NCI-H2107 (cell line): ENCODE data around the gene ZC2HC1C.

Source experiments
- DNase-seq: peaks from one replicate; lab custom pipeline; 2025; lab: John Stamatoyannopoulos, UW

ZC2HC1C gene, protein sequence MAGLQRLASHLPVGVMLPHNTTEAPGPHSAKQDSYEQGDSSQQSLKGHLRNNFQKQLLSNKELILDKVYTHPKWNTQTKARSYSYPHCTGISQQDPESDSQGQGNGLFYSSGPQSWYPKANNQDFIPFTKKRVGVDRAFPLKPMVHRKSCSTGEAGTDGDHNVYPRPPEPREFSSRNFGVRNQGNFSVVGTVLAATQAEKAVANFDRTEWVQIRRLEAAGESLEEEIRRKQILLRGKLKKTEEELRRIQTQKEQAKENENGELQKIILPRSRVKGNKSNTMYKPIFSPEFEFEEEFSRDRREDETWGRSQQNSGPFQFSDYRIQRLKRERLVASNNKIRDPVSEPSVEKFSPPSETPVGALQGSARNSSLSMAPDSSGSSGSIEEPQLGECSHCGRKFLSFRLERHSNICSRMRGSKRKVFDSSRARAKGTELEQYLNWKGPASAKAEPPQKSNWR

DNA sequence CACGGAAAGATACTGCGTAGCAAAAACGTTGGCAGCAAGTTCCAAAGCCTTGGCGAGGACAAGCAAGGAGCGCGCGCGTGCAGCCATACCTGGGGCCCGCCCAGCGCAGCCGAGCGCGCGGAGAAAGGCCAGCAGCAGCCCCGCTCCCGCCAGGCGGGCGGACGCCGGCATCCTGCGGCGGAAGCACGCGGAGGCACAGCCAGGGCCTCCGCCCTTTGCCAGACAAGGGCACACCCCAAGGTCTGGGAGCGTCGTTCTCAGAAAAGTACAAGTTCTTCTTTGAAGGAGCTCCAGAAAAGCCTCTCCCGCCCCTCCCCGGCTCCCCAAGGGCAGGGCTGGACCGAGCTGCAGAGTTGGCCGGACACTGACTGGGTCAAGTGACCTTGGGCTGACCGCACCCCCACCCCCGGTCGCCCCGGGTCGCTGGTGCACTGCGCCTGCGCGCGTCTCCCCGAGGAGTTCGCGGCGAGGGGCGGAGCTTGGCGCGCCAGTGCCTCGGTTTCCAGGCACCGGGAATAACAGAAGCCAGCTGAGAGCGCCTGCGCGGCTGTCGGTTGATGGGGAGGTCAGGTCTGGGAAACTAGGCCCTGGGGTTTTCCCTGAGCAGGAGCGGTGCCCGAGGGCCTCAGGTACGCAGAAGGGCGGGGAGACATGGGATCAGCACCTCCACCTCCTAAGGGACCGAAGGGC lies at the start of gene ZC2HC1C:
ZC2HC1C (plus strand) TSS at position 521 of the 690 bp plus-strand sequence. CDS start 933 bp downstream, outside the sequence.
- DNase-seq, result peak; percentile 97

DNA sequence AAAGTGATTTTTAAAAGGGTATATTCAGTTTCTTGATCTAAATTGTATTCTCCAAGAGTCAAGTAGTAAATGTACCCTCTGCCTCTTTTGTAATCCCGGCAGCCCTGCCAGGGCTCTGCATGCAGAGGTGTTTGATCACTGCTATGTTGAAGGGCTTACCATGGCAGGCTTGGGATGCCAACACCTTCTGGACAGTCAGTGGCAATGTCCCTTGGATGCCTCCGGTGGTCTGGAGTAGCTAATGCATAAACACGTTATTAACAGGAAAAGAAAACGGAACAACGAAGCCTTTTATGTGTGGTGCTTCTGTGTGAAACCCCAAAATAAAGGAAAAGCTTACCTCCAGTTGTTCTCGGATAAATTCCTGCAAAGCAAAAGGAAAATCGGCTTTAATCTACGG lies 46.8 kb upstream of the ZC2HC1C start:
- no peak for DNase-seq

DNA sequence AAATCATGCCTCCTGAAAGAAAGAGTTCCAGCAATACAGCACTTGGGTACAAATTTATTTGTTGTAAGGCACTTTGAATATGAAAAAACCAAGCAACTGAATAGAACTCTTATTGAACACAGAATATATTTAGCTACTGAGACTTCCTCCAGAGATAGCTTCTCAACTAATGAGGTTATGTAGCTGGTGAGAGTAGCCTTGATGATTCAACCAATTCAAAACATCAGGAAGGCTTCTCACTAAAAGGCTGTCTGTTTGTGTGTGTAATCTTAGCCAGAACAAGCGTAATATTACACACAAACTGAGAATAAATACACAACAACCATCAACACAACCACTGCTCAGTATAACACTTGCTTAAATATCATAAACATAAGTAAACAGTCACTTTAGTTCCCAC lies 46.3 kb upstream of the ZC2HC1C start:
- DNase-seq, result no peak

DNA sequence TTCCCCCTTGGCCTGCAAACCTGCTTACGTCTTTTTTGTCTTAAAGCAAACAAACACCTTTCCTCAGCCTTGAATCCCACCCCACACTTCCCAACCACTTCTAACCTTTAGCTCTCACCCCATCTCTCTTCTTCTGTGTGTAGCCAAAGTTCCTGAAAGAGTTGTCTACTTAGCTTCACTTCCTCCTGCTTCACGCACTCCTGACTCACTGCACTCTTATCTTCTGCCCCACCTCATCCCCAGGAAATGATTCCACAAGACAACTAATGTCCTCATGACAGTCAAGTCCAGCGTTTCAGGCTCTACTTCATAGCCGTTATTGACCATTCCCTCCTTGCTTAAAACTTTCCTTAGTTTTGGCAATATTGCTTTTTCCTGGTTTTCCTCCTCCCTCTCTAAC lies 44.4 kb upstream of the ZC2HC1C start:
- DNase-seq, result no peak

DNA sequence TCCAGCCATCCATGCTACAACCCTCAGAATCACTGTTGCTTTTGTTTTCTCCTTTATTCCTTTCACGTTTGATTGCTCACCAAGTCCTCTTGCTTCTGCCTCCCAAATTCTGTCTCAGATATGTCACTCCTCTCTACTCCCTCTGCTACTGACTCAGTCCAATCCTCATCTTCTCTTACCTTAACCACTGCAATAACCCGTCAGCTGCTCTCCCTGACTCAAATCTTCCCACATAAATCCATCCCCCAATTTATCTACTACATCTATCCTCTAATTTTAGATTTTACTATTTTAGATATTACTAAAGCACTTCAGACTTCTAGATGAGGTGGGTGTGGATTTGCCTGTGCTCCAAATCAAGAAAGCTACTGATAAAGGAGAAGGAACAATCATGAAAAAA lies 43.6 kb upstream of the ZC2HC1C start:
- DNase-seq, result no peak

DNA sequence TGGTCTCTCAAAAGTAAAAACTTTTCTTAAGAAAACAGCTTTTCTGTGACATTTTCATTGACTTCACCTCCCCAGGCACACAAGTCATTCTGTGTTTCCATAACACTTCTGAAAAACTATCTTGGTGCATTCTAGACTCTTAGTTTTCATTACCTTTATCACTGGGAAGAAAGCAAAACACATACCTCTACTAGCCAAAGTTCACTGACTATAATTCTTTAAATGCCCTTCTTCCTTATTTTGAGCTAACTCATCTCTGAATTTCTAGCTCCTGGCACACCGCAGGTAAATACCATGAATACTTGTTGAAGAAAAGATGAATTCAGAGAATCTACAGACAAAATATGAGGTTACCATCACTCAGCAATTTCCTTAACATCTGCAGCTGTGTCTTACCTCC lies 39.3 kb upstream of the ZC2HC1C start:
- DNase-seq, result no peak

DNA sequence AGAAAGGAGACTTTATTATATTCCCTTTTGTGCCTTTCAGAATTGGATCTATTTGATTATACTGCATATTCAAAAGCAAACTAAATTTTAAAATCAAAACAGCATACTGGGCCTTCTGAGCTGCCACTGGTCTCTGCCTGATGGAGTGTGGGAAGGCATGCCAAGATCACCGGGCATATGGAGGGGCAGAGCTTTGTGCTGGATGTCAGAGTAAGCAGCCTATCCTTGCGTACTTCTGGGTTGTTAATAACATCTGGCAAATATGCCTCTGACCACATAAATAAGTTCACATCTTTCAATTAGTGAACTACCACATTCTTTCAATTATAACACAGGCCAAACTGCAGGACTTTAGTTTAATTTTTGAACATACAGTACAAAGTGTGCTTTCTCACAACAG lies 36.5 kb upstream of the ZC2HC1C start:
- no peak for DNase-seq

DNA sequence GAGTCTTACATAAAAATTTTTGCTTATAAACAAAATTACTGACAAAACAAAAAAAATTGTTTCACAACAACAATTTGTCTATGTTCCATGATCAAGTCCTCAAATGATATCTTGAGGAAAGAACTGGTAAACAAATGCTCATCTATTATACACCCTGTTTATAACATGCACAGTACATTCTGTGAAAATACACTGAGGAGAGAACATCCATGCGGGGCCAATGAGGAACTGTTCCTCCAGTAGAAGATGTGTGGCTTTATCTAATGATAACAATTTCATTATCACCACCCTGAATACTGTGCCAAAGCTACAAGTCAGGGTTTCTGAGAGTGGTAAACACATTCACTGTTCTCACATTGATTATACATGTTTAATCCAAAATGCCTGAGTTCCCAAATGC lies 28.9 kb upstream of the ZC2HC1C start:
- DNase-seq, result no peak

DNA sequence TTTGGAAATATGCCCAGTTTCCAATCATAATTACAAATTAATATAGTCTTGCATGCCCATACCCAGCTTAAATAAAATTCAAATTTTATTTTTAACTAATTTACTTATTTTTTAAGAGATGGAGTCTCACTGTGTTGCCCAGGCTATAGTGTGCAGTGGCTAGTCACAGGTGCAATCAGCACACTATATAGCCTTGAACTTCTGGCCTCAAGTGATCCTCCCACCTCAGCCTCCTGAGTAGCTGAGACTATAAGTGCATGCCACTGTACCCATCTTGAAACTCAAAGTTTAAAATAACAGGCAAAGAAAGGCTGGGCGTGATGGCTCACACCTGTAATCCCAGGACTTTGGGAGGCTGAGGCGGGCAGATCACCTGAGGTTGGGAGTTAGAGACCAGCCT lies 28.5 kb upstream of the ZC2HC1C start:
- DNase-seq, result no peak

DNA sequence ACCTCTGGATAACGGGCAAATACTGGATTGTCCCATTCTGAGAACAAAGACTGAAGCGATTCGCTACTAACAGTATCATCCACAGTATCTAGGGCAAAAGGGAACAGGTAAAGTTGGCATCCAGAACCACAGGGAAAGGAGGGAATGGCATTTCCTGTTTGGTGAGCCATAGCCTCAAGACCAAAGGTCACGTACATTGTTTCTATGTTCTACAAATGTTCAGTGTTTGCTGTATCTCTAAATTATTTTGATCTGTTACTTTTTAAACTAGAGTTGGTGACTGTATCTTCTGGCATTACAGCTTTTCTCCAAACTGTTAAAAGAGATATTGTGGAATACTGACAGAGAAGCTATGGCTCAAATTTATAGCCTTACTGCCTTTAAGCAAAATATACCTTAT lies 27.8 kb upstream of the ZC2HC1C start:
- no peak for DNase-seq

DNA sequence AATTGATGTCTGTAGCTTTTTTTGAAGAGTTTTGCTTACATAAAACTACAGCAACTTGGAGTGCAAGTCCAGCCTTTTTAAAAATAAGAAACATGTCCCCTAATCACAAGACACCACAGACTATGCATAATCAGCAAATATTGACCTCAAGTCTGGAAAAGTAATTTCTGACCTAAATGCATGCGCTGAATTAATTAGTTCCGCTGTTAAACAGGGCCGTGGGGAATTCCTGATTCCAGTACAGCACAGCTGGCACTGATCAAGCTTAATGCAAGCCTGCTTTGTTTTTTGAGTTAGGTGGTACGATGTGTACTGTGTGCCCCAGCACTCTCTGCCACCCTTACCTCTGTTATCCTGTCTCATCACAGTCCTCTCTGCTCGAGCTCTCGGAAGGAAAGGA lies 27.4 kb upstream of the ZC2HC1C start:
- DNase-seq, result no peak

DNA sequence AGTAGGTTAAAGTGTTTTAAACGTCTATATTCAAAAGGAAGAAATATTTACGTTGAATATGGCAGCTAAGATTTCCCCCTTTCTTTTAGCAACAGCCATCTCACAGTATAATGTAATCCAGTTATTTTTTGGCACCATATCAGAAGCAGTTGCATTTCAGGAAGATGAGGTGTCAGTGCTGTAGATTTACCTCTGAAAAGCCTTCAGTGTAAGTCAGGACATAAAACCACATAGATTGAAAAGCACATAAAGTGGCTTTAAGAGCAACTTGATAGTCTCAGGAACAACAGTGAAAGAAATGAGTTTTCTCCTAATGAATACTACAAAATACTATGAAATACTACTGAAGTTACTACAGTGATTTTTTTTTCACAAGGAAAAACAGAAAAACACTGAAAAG lies 25.1 kb upstream of the ZC2HC1C start:
- DNase-seq, result no peak

DNA sequence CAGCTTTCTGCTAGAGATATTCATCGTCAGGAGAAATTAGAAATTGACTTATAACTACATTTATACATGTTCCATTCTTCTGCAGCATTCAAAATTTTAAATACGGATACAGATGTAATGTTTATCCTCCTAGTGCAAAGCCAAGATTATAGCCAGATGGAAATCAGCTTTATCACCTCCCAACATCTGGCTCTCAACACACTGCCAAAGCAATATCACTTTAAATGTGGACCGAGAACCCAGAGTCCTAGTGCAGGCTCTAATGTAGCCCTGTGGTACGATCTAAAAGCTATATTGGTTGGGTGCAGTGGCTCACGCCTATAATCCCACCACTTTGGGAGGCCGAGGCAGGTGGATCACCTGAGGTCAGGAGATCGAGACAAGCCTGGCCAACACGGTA lies 24.7 kb upstream of the ZC2HC1C start:
- DNase-seq, result no peak

DNA sequence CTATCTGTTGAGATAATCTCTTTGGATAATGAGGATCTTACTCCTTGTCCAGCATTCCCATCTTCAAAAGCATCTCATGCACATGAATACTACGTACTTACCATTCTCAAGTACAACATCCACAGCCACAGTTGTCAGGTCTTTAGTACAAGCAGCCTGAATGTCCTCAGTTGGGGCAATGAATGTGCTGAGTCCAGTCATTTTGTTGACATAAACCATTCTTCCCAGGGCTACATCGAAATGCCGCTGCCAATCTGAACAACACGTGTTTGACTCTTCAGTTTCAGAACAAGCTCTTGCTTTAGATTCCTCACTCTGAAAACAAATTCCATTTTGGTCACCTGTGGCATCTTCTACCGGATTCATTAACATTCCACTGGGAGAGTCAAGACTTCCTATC lies 23.2 kb upstream of the ZC2HC1C start:
- no peak for DNase-seq

DNA sequence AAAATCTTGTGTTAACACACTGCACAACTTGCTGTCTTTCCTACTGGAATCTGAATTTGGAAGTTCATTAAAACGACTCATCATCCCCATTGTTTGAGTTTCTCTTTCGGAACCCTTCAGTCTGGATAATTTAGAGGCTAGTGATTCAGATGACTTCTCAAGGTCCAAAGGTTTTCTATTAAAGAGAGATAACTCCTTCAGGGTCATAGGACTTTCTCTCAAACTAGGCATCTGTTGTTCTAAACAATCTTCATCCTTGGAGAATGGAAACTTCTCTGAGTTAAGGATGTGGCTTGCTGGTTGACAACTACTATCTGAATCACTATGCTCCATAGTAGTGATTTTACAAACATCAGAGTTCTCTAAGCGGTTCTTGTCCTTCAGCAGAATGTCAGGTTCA lies 22.5 kb upstream of the ZC2HC1C start:
- DNase-seq, result no peak

DNA sequence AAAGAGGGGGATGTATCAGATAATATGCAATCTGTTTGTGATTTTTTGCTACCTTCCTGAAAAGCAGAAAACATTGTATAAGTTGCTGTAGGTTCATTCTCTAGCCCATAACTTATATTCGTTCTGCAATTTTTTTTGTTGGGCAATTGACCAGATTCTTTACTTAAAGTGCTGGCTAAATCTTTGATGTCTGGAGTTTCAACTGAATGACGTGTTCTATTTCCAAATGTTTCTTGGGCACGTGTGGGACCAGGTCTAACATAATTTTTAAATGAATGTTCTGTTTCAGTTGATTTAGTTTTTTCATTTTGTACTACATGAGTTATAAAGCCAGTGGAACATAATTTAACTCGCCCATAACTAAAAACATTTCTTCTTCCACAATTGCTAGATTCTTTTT lies 21.9 kb upstream of the ZC2HC1C start:
- no peak for DNase-seq

DNA sequence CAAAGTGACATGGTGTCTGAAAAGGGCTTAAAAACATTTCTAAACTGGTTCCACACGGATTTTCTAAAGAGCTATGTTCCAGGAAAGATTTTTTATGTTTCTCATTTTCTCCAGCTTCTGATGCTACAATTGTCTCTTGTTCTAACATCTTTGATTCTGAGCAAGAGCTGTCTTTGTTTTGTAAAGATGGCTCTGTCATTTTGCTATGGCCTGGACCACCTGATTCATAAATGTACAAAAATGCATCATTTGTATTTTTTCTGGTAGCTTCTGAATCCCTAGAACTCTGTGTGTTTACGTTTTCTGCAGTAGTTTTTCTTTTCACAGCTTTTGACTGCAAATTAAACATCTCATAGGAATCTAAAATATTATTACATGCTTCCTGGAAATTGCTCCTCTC lies 21.3 kb upstream of the ZC2HC1C start:
- DNase-seq, result no peak

DNA sequence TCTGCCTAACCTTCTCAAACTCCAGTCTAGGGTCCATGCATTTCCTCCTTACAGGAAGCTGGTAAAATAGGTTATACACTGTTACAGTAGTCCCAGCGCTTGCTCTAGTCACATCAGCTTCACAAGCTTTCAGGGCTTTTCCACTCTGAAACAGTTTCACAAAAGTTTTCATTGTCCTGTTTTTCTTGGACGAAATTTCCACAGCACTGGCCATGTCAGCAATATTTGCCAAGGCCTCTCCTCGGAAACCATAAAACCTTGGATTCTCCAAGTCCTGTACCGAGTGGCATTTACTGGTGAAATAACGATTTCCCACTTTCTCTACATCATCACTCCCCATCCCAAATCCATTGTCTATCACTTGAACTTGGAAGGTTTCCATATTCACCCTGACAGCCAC lies 20.3 kb upstream of the ZC2HC1C start:
- no peak for DNase-seq

DNA sequence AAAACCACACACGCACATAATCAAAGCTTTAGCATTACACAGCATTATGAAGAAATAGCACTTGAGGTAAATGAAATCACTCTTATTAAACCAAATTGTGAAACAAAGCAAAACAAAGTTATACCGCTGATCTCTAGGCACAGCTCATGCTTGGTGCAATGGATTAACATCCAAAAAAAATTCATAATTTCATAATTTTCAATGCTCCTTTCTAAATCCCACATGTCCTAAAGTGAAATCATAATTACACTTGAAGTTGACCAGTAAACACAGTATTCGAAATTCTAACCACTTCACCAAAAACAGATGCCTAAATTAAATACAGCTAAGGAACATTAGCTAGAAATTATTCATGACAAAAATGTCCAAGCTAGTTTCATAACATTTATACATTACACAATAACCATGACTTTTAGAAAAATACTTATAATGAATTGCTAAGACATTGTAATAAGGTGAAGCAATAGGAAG lies 19.7 kb upstream of the ZC2HC1C start:
- no peak for DNase-seq

DNA sequence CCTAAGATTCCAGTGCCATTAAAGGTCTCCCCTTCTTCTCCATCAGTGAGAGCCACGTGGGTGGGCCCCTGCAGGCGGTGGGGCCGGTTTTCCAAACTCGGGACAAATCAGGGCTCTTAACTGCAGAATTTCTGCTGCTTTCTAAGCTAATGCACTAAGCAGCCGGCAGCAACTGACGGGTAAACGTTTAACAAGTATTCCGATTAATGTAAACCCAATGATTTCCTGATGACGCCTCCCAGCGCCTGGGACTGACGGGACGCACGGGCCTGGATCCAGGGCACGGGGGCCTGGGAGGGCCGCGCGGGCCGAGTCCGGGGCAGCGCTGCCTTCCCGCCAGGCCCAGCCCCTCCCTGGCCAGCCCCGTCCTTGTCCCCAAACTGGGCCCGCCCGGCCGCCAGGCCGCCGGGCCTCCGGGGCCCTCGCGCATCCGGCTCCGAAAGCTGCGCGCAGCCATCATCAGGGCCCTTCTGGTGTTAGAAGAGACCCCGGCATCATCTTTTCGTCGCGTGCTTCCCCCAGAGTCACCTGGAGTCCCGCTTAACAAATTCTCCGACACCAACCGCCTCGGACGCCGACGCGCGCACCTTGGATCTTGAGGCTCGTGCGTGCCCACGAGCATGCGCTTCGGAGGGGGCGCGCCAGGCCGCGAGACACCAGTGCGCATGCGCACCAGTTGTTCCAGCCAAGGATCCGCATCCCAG lies 18.4 kb upstream of the ZC2HC1C start, which contains the start of gene MLH3:
MLH3 (minus strand) TSS at position 616 of the 704 bp plus-strand sequence. CDS start 1,812 bp downstream, outside the sequence.
- peak; percentile 95 for DNase-seq

DNA sequence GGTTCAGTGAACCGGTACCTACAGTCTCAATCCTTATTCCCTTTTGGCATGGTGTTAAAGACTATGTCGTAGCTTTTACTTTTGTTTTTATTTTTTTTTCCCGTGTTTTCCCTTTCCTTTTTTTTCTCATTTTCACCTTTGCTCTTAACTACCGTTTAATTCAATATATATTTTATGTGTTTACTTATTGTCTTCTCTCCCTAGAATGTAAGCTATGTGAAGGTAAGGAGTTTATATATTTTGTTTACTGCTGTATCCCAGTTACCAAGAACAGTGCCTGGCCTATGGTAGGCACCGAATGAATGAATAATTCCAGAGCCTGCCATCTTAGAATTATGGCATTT lies 17.9 kb upstream of the ZC2HC1C start:
- no peak for DNase-seq

DNA sequence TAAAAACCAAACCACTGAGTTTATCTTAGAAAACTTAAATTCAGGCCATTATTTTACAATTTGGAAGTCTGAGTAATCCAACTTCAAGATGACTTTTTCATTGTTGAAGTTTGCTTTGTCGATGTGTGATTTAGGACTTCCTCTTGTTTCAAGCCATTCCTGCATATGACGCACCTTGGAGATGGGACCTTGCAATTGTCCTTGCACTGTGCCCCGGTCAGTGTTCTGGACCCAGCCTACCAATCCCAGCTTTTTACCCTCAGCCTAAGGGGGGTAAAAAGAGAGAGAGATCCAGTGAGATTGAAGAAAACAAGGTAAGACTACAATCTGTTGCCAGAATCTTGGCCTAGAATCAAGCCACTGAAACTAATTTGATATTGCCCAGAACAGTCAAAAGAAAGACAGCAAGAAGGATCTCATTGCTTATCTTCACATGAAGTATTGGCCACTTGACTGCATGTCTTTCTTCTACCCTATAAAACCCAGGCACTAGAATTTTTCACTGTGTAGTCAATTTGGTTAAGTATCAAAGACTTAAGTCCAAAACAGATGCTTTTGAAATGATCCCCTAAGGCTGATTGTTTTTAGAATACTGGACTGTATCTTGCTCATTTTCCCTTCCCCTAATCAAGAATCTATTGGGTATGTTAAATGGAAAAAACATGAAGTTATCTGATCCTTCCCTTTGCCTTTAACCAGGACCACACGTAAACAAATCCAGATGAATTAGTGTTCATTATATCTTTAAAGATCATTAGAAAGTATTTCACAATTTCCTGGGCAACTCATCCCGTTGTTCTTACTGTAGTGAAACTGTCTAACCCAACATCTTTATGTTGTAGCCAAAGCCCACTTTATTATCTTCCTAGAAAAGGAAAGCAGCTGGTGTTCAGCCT lies 15.8 kb upstream of the ZC2HC1C start:
- DNase-seq, result no peak
